Hepatocyte (in vitro differentiated cells): Measurements from ENCODE around the gene SPRY4. TPM values are rescaled to one million over a fixed set of nuclear protein-coding genes. Genes with fewer than 3 reads are reported as not detected.
A peak's percentile ranks its signal among the peaks of the same experiment; 100 is the strongest.

ENCODE experiments used
- DNase-seq: peaks from one replicate; pipeline ENCODE4 v3.0.0-alpha.2; 2016; ENCODE audit warnings: low spot score
- H2AFZ ChIP-seq: fragments of 200-600 bp; sonication (generic); 2 replicates; pipeline ENCODE4 v1.6.0; 2016; ENCODE audit warnings: antibody characterized with exemption, mild to moderate bottlenecking
- H3K27ac ChIP-seq: fragments of 200-600 bp; sonication (generic); 2 replicates; pipeline ENCODE4 v1.5.1; 2016; ENCODE audit warnings: mild to moderate bottlenecking
- H3K27me3 ChIP-seq: fragments of 200-600 bp; sonication (generic); 2 replicates; pipeline ENCODE4 v1.6.1; 2016
- H3K36me3 ChIP-seq: fragments of 200-600 bp; sonication (generic); replicated peaks from 2 replicates; pipeline ENCODE4 v1.5.1; 2016; ENCODE audit warnings: low read depth; ENCODE audit not compliant: insufficient read depth
- H3K4me1 ChIP-seq: fragments of 200-600 bp; sonication (generic); 2 replicates; pipeline ENCODE4 v1.5.1; 2016; ENCODE audit warnings: mild to moderate bottlenecking, moderate library complexity; ENCODE audit not compliant: insufficient read depth
- H3K4me2 ChIP-seq: fragments of 200-600 bp; sonication (generic); 2 replicates; pipeline ENCODE4 v1.6.0; 2016
- H3K4me3 ChIP-seq: fragments of 200-600 bp; sonication (generic); 2 replicates; pipeline ENCODE4 v1.5.1; 2016; ENCODE audit warnings: mild to moderate bottlenecking
- H3K79me2 ChIP-seq: fragments of 200-600 bp; sonication (generic); 2 replicates; pipeline ENCODE4 v1.6.0; 2017; ENCODE audit warnings: mild to moderate bottlenecking
- H3K9me2 ChIP-seq: fragments of 200-600 bp; sonication (generic); replicated peaks from 2 replicates; pipeline ENCODE4 v1.6.0; 2017; ENCODE audit warnings: mild to moderate bottlenecking; ENCODE audit not compliant: insufficient read depth
- H3K9me3 ChIP-seq: fragments of 200-600 bp; sonication (generic); 2 replicates; pipeline ENCODE4 v1.5.1; 2016; ENCODE audit warnings: low read depth, mild to moderate bottlenecking
- H4K20me1 ChIP-seq: fragments of 200-600 bp; sonication (generic); 2 replicates; pipeline ENCODE4 v1.6.0; 2016; ENCODE audit warnings: mild to moderate bottlenecking; ENCODE audit not compliant: insufficient read depth, poor library complexity, severe bottlenecking
- CTCF ChIP-seq: fragments of 200-600 bp; sonication (generic); IDR thresholded peaks from 2 replicates; pipeline ENCODE4 v1.5.1; 2016; ENCODE audit warnings: antibody characterized with exemption, mild to moderate bottlenecking; ENCODE audit not compliant: poor library complexity
- EZH2 ChIP-seq: fragments of 200-600 bp; sonication (generic); IDR thresholded peaks from 2 replicates; pipeline ENCODE4 v1.6.1; 2016; ENCODE audit warnings: antibody characterized with exemption, mild to moderate bottlenecking, borderline replicate concordance
- EZH2phosphoT487 ChIP-seq: fragments of 200-600 bp; sonication (generic); IDR thresholded peaks from one replicate; pipeline ENCODE4 v1.6.1; 2018; ENCODE audit warnings: antibody characterized with exemption, mild to moderate bottlenecking, low read depth, moderate library complexity; ENCODE audit not compliant: unreplicated experiment, severe bottlenecking
- WGBS: methylation state at CpG from one replicate; pipeline ENCODE4 v1.1.6; 2016; ENCODE audit warnings: low lambda C conversion rate; ENCODE audit errors: missing lambda C conversion rate; 5-methylcytosine and 5-hydroxymethylcytosine counted together
- polyA plus RNA-seq: library from polyadenylated mRNA; unstranded; fragments of >200 nt; fragmentation: Nextera tagmentation; extraction: Ambion mirVana; gene quantifications from 2 replicates; pipeline ENCODE4 v1.2.1, GENCODE V29; 2016
- total RNA-seq: library from RNA; depleted of rRNA; stranded (reverse); fragments of >200 nt; gene quantifications from 2 replicates; pipeline ENCODE4 v1.2.3, GENCODE V29; 2014

SPRY4 gene
- total and polyA plus RNA-seq, 2 experiments from 2014 or later: 7.2 to 8.5 TPM

- WGBS: 41% methylated on average over 4 of the region's 4 CpGs
- H4K20me1 ChIP-seq: peaks cover 12% of the 10 kb centered on the region
- TF ChIP-seq EZH2phosphoT487 (no peak), EZH2 (no peak), CTCF (no peak)
- H3K79me2 ChIP-seq: peaks cover 85% of the 10 kb centered on the region
- no peaks in the 10 kb centered on the region for H3K9me2 ChIP-seq
- H3K9me3 ChIP-seq: no peaks in the 10 kb centered on the region
- H3K27ac ChIP-seq: no peak overlapping the region
- H3K36me3 ChIP-seq: no peaks in the 10 kb centered on the region
- no peaks in the 10 kb centered on the region for H3K27me3 ChIP-seq
- H3K4me2 ChIP-seq: no peak overlapping the region
- DNase-seq: peak; percentile 43
- H3K4me3 ChIP-seq: no peak overlapping the region
- peaks cover 27% of the 10 kb centered on the region for H3K4me1 ChIP-seq
- H2AFZ ChIP-seq: no peak overlapping the region
Measured at GRCh38 chr5:142316051-142316450, 8.8 kb downstream of the SPRY4 start.

- TF ChIP-seq CTCF (no peak), EZH2 (no peak), EZH2phosphoT487 (no peak)
- WGBS: 94% methylated on average over 4 of the region's 6 CpGs
- Histone ChIP-seq H3K4me3 (no peak overlapping the region), H3K9me3 (no peaks in the 10 kb centered on the region), H3K9me2 (no peaks in the 10 kb centered on the region), H3K27ac (peak overlapping the region; percentile 32), H3K27me3 (no peaks in the 10 kb centered on the region), H4K20me1 (peaks cover 10% of the 10 kb centered on the region), H2AFZ (no peak overlapping the region), H3K4me1 (peaks cover 21% of the 10 kb centered on the region), H3K79me2 (peaks cover 90% of the 10 kb centered on the region), H3K36me3 (no peaks in the 10 kb centered on the region), H3K4me2 (peak overlapping the region; percentile 29)
- no peak for DNase-seq
Measured at GRCh38 chr5:142315096-142315900, 9.5 kb downstream of the SPRY4 start.

GRCh38 chr5:142314606-142315005, 10.2 kb downstream of the SPRY4 start:
- Histone ChIP-seq H3K27ac (no peak overlapping the region), H3K9me2 (no peaks in the 10 kb centered on the region), H3K4me3 (no peak overlapping the region), H3K9me3 (no peaks in the 10 kb centered on the region), H3K79me2 (peaks cover 88% of the 10 kb centered on the region), H2AFZ (no peak overlapping the region), H4K20me1 (peaks cover 3% of the 10 kb centered on the region), H3K36me3 (no peaks in the 10 kb centered on the region), H3K27me3 (no peaks in the 10 kb centered on the region), H3K4me1 (peaks cover 18% of the 10 kb centered on the region), H3K4me2 (no peak overlapping the region)
- TF ChIP-seq EZH2phosphoT487 (no peak), CTCF (no peak)
- DNase-seq: no peak
- 95% methylated on average over 18 of the region's 18 CpGs for WGBS
